22Rv1 (cell line): ENCODE measurements around the gene PAK4.

Source experiments
- CTCF ChIP-seq: fragments of 450-650 bp; IDR thresholded peaks from 2 replicates; pipeline ENCODE4 v1.5.1; 2017; ENCODE audit warnings: mild to moderate bottlenecking
- ZFX ChIP-seq: fragments of 450-650 bp; IDR thresholded peaks from 2 replicates; pipeline ENCODE4 v1.6.1; 2017; ENCODE audit warnings: antibody characterized with exemption, borderline replicate concordance

GRCh38 chr19:39082745-39083598 lies 42.6 kb upstream of the PAK4 start:
- no peak for TF ChIP-seq CTCF
- no peak for TF ChIP-seq ZFX
